Suprapubic skin (tissue), 4 donors: Measurements from ENCODE around the gene RALB. TPM values are rescaled to one million over a fixed set of nuclear protein-coding genes. Genes with fewer than 3 reads are reported as not detected.
A peak's percentile ranks its signal among the peaks of the same experiment; 100 is the strongest.

Experiments used
- DNase-seq, 2 donors: peaks; one replicate each; pipeline ENCODE4 v3.0.0-alpha.2; 2019; ENCODE audit warnings: low spot score in 2 of 2
- H3K27ac ChIP-seq: fragments of 200-600 bp; sonication (generic); one replicate; pipeline ENCODE4 v1.5.1; 2019
- H3K27me3 ChIP-seq: fragments of 200-600 bp; sonication (generic); one replicate; pipeline ENCODE4 v1.5.1; 2019
- H3K36me3 ChIP-seq: fragments of 200-600 bp; sonication (generic); one replicate; pipeline ENCODE4 v1.5.1; 2019
- H3K4me1 ChIP-seq: fragments of 200-600 bp; sonication (generic); one replicate; pipeline ENCODE4 v1.5.1; 2019
- H3K4me3 ChIP-seq: fragments of 200-600 bp; sonication (generic); one replicate; pipeline ENCODE4 v1.5.1; 2019; ENCODE audit warnings: mild to moderate bottlenecking
- H3K9me3 ChIP-seq: fragments of 200-600 bp; sonication (generic); one replicate; pipeline ENCODE4 v1.5.1; 2019
- CTCF ChIP-seq, 2 donors: fragments of 200-600 bp in 1 of 2; fragments of 450-650 bp in 1 of 2; sonication (generic) in 1 of 2; IDR thresholded peaks; one replicate each; pipeline ENCODE4 v1.5.1; 2016 to 2019; ENCODE audit warnings: antibody characterized with exemption in 2 of 2, mild to moderate bottlenecking in 1 of 2, moderate library complexity in 1 of 2
- EP300 ChIP-seq: sonication (generic); formaldehyde crosslinking; IDR thresholded peaks from one replicate; pipeline ENCODE4 v1.6.1; 2017; ENCODE audit warnings: antibody characterized with exemption
- POLR2A ChIP-seq, 2 donors: fragments of 450-650 bp; IDR thresholded peaks; one replicate each; pipeline ENCODE4 v1.6.1; 2017; ENCODE audit warnings: antibody characterized with exemption in 2 of 2, mild to moderate bottlenecking in 2 of 2, moderate library complexity in 2 of 2
- POLR2AphosphoS5 ChIP-seq, 3 donors: sonication (generic); formaldehyde crosslinking; IDR thresholded peaks; one replicate each; pipeline ENCODE4 v1.6.1; 2017; ENCODE audit warnings: antibody characterized with exemption in 3 of 3
- WGBS: methylation state at CpG from one replicate; pipeline ENCODE4 v1.1.5; 2018; 5-methylcytosine and 5-hydroxymethylcytosine counted together
- total RNA-seq, 4 donors: library from RNA; depleted of rRNA; stranded (reverse); fragments of >200 nt; gene quantifications; one replicate each; pipeline ENCODE4 v1.1.0, GENCODE V29; 2016

RALB gene
- total RNA-seq, 4 donors from 2014 or later: 21.3 to 37.0 (median 30.5) TPM

GRCh38 chr2:120262761-120263428, 10.2 kb downstream of the RALB start:
- Histone ChIP-seq H3K9me3 (peaks cover 3% of the 10 kb centered on the region), H3K4me1 (peaks cover 26% of the 10 kb centered on the region), H3K27me3 (no peaks in the 10 kb centered on the region), H3K4me3 (no peak overlapping the region), H3K27ac (peak overlapping the region; percentile 10), H3K36me3 (no peaks in the 10 kb centered on the region)
- DNase-seq: no peak
- WGBS: 57% methylated on average over 10 of the region's 10 CpGs
- TF ChIP-seq POLR2A (IDR thresholded peaks at IDR 0.05) (no peak), CTCF (IDR thresholded peaks at IDR 0.05) (no peak), POLR2AphosphoS5 (IDR thresholded peaks at IDR 0.05) (no peak), EP300 (no peak)

GRCh38 chr2:120265006-120265405, 12.4 kb downstream of the RALB start:
- 81% methylated on average over 12 of the region's 12 CpGs for WGBS

GRCh38 chr2:120267348-120267747, 14.7 kb downstream of the RALB start:
- no peaks in the 10 kb centered on the region for H3K36me3 ChIP-seq
- TF ChIP-seq POLR2AphosphoS5 (IDR thresholded peaks at IDR 0.05) (no peak), EP300 (no peak), CTCF (IDR thresholded peaks at IDR 0.05) (no peak), POLR2A (IDR thresholded peaks at IDR 0.05) (no peak)
- H3K4me3 ChIP-seq: no peak overlapping the region
- no peak for DNase-seq
- 90% methylated on average over 8 of the region's 8 CpGs for WGBS
- H3K27me3 ChIP-seq: no peaks in the 10 kb centered on the region
- H3K27ac ChIP-seq: no peak overlapping the region
- H3K4me1 ChIP-seq: peaks cover 17% of the 10 kb centered on the region
- H3K9me3 ChIP-seq: no peaks in the 10 kb centered on the region

More at GRCh38 chr2:120265006-120265405, 12.4 kb downstream of the RALB start:
- no peaks in the 10 kb centered on the region for H3K27me3 ChIP-seq
- TF ChIP-seq POLR2AphosphoS5 (IDR thresholded peaks at IDR 0.05): no peak
- TF ChIP-seq EP300: no peak
- TF ChIP-seq POLR2A (IDR thresholded peaks at IDR 0.05): no peak
- no peak for TF ChIP-seq CTCF (IDR thresholded peaks at IDR 0.05)
- no peak overlapping the region for H3K27ac ChIP-seq
- DNase-seq: no peak
- no peak overlapping the region for H3K4me3 ChIP-seq
- H3K36me3 ChIP-seq: no peaks in the 10 kb centered on the region
- peaks cover 3% of the 10 kb centered on the region for H3K9me3 ChIP-seq
- peaks cover 29% of the 10 kb centered on the region for H3K4me1 ChIP-seq

- Histone ChIP-seq H3K9me3 (no peaks in the 10 kb centered on the region), H3K27ac (no peak overlapping the region), H3K4me1 (peaks cover 9% of the 10 kb centered on the region), H3K4me3 (no peak overlapping the region), H3K27me3 (no peaks in the 10 kb centered on the region), H3K36me3 (no peaks in the 10 kb centered on the region)
- no peak for DNase-seq
- TF ChIP-seq POLR2AphosphoS5 (IDR thresholded peaks at IDR 0.05) (no peak), POLR2A (IDR thresholded peaks at IDR 0.05) (no peak), CTCF (IDR thresholded peaks at IDR 0.05) (no peak), EP300 (no peak)
- 90% methylated on average over 11 of the region's 11 CpGs for WGBS
Measured at GRCh38 chr2:120269076-120269744, 16.6 kb downstream of the RALB start.

- H3K9me3 ChIP-seq: no peaks in the 10 kb centered on the region
- no peak overlapping the region for H3K27ac ChIP-seq
Measured at GRCh38 chr2:120269816-120270215, 17.2 kb downstream of the RALB start.

More at GRCh38 chr2:120269816-120270215, 17.2 kb downstream of the RALB start:
- 82% methylated on average over 1 of the region's 1 CpG for WGBS
- H3K4me3 ChIP-seq: no peak overlapping the region
- H3K4me1 ChIP-seq: peaks cover 9% of the 10 kb centered on the region
- H3K27me3 ChIP-seq: no peaks in the 10 kb centered on the region
- no peak for DNase-seq
- no peaks in the 10 kb centered on the region for H3K36me3 ChIP-seq
- no peak for TF ChIP-seq EP300
- no peak for TF ChIP-seq POLR2A (IDR thresholded peaks at IDR 0.05)
- TF ChIP-seq POLR2AphosphoS5 (IDR thresholded peaks at IDR 0.05): no peak
- TF ChIP-seq CTCF (IDR thresholded peaks at IDR 0.05): no peak
